Stomach (tissue), 4 donors: ENCODE results near the gene DOP1A.

ENCODE experiments used
- CTCF ChIP-seq, 7 experiments: fragments of 450-650 bp in 4 of 7; fragments of 200-600 bp in 3 of 7; sonication (generic) in 3 of 7; IDR thresholded peaks; one replicate each; pipeline ENCODE4 v1.5.1; 2016 to 2019; ENCODE audit warnings: antibody characterized with exemption in 7 of 7, control low read depth in 2 of 7, mild to moderate bottlenecking in 1 of 7
- EP300 ChIP-seq: sonication (generic); formaldehyde crosslinking; IDR thresholded peaks from one replicate; pipeline ENCODE4 v1.6.1; 2017; ENCODE audit warnings: antibody characterized with exemption
- POLR2A ChIP-seq, 4 donors: fragments of 450-650 bp; IDR thresholded peaks; one replicate each; pipeline ENCODE4 v1.6.1; 2016; ENCODE audit warnings: antibody characterized with exemption in 4 of 4, control low read depth in 2 of 4, mild to moderate bottlenecking in 1 of 4, moderate library complexity in 1 of 4
- POLR2AphosphoS5 ChIP-seq, 3 donors: sonication (generic); formaldehyde crosslinking; IDR thresholded peaks; one replicate each; pipeline ENCODE4 v1.6.1; 2016; ENCODE audit warnings: antibody characterized with exemption in 3 of 3

- TF ChIP-seq CTCF (IDR thresholded peaks at IDR 0.05) (no peak), EP300 (no peak), POLR2AphosphoS5 (IDR thresholded peaks at IDR 0.05) (no peak), POLR2A (IDR thresholded peaks at IDR 0.05) (no peak)
These were observed 86.5 kb downstream of the DOP1A start for GRCh38 chr6:83153883-83154521.
